Sigmoid colon (tissue), 4 donors: ENCODE measurements around the gene SDK2.

Source experiments
- EP300 ChIP-seq, 4 donors: sonication (generic); formaldehyde crosslinking; IDR thresholded peaks; one replicate each; pipeline ENCODE4 v1.6.1; 2017; ENCODE audit warnings: antibody characterized with exemption in 4 of 4
- POLR2A ChIP-seq, 2 donors: fragments of 450-650 bp; IDR thresholded peaks; one replicate each; pipeline ENCODE4 v1.6.1; 2016; ENCODE audit warnings: antibody characterized with exemption in 2 of 2, mild to moderate bottlenecking in 2 of 2, moderate library complexity in 2 of 2
- POLR2AphosphoS5 ChIP-seq, 4 donors: sonication (generic); formaldehyde crosslinking; IDR thresholded peaks; one replicate each; pipeline ENCODE4 v1.6.1; 2017; ENCODE audit warnings: antibody characterized with exemption in 4 of 4
- TF ChIP-seq, protein P1 (sequence below), 4 experiments: fragments of 450-650 bp in 3 of 4; fragments of 200-600 bp in 1 of 4; IDR thresholded peaks; one replicate each; pipeline ENCODE4 v1.5.1; 2016 to 2019; ENCODE audit warnings: antibody characterized with exemption in 4 of 4, mild to moderate bottlenecking in 3 of 4, moderate library complexity in 2 of 4

DNA sequence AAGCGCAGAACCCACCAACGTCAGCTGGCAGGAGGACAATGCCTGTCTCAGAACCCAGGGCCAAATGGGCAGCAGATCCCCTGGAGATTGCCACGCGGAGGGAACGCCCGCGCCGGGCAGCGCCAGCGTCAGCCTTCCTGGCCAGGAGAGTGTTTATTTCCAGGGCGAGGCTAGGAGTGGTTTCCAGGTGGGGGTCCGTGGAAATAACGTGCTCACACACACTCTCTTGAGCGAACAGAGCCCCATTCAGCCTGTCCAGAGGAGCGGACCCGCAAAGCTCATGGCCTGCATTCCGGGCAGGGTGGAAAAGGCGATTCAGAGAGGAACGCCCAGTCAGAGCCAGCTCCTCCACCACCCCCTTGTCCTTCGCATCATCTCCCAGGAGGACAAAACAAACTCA lies 40.3 kb downstream of the SDK2 start:
- TF ChIP-seq, protein P1, sequence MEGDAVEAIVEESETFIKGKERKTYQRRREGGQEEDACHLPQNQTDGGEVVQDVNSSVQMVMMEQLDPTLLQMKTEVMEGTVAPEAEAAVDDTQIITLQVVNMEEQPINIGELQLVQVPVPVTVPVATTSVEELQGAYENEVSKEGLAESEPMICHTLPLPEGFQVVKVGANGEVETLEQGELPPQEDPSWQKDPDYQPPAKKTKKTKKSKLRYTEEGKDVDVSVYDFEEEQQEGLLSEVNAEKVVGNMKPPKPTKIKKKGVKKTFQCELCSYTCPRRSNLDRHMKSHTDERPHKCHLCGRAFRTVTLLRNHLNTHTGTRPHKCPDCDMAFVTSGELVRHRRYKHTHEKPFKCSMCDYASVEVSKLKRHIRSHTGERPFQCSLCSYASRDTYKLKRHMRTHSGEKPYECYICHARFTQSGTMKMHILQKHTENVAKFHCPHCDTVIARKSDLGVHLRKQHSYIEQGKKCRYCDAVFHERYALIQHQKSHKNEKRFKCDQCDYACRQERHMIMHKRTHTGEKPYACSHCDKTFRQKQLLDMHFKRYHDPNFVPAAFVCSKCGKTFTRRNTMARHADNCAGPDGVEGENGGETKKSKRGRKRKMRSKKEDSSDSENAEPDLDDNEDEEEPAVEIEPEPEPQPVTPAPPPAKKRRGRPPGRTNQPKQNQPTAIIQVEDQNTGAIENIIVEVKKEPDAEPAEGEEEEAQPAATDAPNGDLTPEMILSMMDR (IDR thresholded peaks at IDR 0.05) = no peak
- TF ChIP-seq POLR2A (IDR thresholded peaks at IDR 0.05) (no peak), POLR2AphosphoS5 (IDR thresholded peaks at IDR 0.05) (no peak), EP300 (IDR thresholded peaks at IDR 0.05) (no peak)
